Jurkat, Clone E6-1 (cell line): ENCODE measurements around the gene MMAB.

Experiments
- DNase-seq: peaks from one replicate; pipeline ENCODE4 v3.0.0-alpha.2; 2011; ENCODE audit warnings: low read depth, low spot score
- H3K4me3 ChIP-seq: 2 replicates; pipeline ENCODE4 v1.5.1; 2011; ENCODE audit warnings: mild to moderate bottlenecking, low read length, control low read depth, moderate library complexity

Gene MMAB

GRCh38 chr12:109566424-109566823 lies 6.9 kb downstream of the MMAB start:
- no peak for DNase-seq
- no peak overlapping the region for H3K4me3 ChIP-seq

- no peak for DNase-seq
- H3K4me3 ChIP-seq, result no peak overlapping the region
Observed at GRCh38 chr12:109563291-109564284, 9.7 kb downstream of the MMAB start.

GRCh38 chr12:109562871-109563270 lies 10.4 kb downstream of the MMAB start:
- DNase-seq, result no peak
- no peak overlapping the region for H3K4me3 ChIP-seq

- no peak for DNase-seq
- no peak overlapping the region for H3K4me3 ChIP-seq
Observed at GRCh38 chr12:109561711-109562030, 11.6 kb downstream of the MMAB start.

GRCh38 chr12:109560867-109561710 lies 12.2 kb downstream of the MMAB start:
- DNase-seq, result no peak
- no peak overlapping the region for H3K4me3 ChIP-seq

GRCh38 chr12:109559601-109560000 lies 13.7 kb downstream of the MMAB start:
- H3K4me3 ChIP-seq, result no peak overlapping the region
- DNase-seq, result no peak

- no peak for DNase-seq
- no peak overlapping the region for H3K4me3 ChIP-seq
Observed at GRCh38 chr12:109559200-109559505, 14.2 kb downstream of the MMAB start.

- DNase-seq, result no peak
- H3K4me3 ChIP-seq, result no peak overlapping the region
Observed at GRCh38 chr12:109558374-109559199, 14.7 kb downstream of the MMAB start.

GRCh38 chr12:109557805-109558204 lies 15.5 kb downstream of the MMAB start:
- DNase-seq, result no peak

GRCh38 chr12:109557200-109557599 lies 16.1 kb downstream of the MMAB start:
- DNase-seq, result no peak

More at GRCh38 chr12:109557805-109558204, 15.5 kb downstream of the MMAB start:
- H3K4me3 ChIP-seq, result no peak overlapping the region

GRCh38 chr12:109555431-109556315 lies 17.6 kb downstream of the MMAB start:
- DNase-seq, result no peak
- H3K4me3 ChIP-seq, result no peak overlapping the region

More at GRCh38 chr12:109557200-109557599, 16.1 kb downstream of the MMAB start:
- H3K4me3 ChIP-seq, result no peak overlapping the region

- no peak for DNase-seq
- no peak overlapping the region for H3K4me3 ChIP-seq
Observed at GRCh38 chr12:109554761-109555160, 18.5 kb downstream of the MMAB start.

GRCh38 chr12:109553906-109554500 lies 19.3 kb downstream of the MMAB start:
- H3K4me3 ChIP-seq, result no peak overlapping the region
- DNase-seq, result no peak

GRCh38 chr12:109553483-109553882 lies 19.8 kb downstream of the MMAB start:
- DNase-seq, result no peak

GRCh38 chr12:109552971-109553370 lies 20.3 kb downstream of the MMAB start:
- no peak overlapping the region for H3K4me3 ChIP-seq
- no peak for DNase-seq

More at GRCh38 chr12:109553483-109553882, 19.8 kb downstream of the MMAB start:
- no peak overlapping the region for H3K4me3 ChIP-seq

GRCh38 chr12:109551108-109551507 lies 22.2 kb downstream of the MMAB start:
- DNase-seq, result no peak
- no peak overlapping the region for H3K4me3 ChIP-seq

GRCh38 chr12:109550281-109550680 lies 23.0 kb downstream of the MMAB start:
- DNase-seq, result no peak
- no peak overlapping the region for H3K4me3 ChIP-seq
